Activated CD4-positive, alpha-beta T cell treated with anti-CD3 and anti-CD28 coated beads for 4 hours (primary cell): ENCODE measurements around the gene NRF1.

Source experiments
- DNase-seq, 2 donors: peaks; one replicate each; pipeline ENCODE4 v3.0.0-alpha.2; 2020

Gene NRF1

DNA sequence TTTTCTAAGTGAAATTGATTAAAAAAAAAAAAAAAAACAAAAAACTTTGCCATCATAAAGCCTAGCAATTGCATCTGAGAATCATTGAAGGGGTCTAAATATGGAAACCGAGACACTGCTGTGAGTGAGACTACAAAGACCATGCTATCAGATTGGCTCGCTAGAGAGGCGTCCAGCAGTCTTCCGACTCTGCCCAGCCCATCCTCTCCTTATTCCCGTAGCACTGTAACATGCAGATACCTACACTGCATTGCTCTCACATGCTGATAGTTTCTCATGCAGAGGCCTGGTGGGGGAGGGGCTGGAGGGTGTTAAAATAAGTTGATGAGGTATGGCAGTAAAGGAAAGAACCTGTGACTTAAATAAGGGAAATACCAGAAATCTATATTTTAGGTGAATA, 130.7 kb downstream of the NRF1 start:
- DNase-seq = no peak

GRCh38 chr7:129746857-129747529, 135.5 kb downstream of the NRF1 start:
- DNase-seq = no peak

DNA sequence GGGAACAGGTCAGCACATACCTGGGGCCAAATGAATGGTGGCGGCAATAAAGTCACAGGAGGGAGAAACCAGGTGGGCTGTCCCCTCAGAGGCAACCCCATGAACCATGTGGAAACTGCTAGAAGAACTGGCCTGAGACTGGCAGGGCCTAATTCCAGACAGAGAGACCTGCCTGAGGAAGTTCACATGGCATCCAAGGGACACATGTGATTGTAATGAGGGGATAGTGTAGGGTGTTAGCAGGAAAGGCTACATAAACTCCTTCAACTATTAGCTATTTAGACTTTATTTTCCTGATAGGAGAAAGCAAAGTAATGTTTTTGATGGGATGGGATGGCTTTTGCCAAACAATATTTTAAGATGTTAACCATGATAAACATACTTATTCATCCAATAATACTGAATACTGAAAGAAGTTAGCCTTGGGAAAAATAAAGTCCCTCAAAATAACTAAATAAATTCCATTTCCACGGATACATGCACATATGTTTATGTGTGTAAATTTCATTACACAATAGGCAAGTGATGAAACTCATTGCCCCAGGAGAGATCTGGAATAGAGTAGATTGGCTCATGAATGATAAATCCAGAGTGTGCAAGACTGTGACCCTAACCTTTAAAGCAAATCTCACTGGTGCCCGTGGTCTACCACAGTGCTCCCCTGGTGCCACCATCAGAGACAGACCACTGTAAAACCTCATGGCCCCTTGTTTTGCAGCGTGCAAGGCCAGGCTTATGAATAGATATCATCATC, 137.0 kb downstream of the NRF1 start:
- no peak for DNase-seq

DNA sequence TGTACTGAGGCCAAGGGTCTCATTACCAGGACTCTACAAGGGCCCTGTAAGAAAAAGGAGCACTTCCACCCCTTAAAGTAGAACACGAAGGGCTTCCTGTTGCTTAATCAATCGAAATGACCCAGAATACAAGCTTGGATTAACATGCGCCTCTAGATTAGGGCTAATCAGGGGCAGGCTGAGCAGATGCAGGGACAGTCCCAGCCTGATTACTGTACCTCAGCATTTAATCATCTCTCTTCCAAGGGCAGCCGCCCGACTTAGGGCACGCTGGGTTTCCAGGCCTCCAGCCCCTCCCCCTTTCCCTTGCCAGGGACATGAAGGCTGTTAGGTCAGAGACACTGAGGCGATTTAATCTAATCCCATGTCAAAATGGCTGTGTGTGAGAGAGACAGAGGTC, 138.6 kb downstream of the NRF1 start:
- no peak for DNase-seq

DNA sequence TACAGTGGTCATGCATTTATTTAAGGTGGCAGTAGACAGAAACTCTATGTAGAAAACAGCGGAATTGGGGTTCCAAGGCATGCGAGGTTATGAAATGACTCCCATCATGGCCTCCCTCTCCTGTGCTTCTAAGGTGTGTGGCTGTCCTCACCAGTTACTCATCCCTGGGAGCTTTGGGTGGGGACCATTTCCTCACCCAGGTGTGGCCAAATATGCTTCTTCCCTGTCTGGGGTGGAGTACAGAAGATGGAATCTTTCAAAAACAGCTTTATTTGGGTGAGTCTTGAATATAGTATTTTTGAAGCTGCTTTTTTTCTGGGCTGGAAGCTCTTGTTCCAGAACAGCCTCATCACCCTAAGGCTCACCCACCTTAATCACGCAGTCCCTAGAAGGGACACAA, 139.0 kb downstream of the NRF1 start:
- no peak for DNase-seq

DNA sequence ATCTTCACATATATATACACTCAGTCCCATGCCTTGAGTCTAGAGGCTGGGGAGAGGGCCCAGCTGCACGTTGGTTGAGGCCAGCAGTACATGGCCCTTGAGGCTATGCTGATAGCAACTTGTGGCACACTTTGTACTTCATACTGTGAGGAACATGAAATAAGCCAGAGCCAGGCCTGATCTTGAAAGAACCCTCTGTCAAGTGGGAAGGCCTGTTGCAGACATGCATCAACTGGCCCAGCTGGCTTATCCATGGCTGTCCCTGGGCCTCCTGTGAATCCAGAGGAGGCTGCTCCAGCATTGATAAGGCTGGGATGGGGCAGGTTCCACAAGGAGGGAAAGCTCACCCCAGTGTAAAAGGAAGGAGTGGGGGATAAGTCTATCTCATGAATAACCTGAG, 140.4 kb downstream of the NRF1 start:
- DNase-seq = no peak

- no peak for DNase-seq
Measured at GRCh38 chr7:129752760-129753159, 141.2 kb downstream of the NRF1 start.

GRCh38 chr7:129754406-129754805, 142.9 kb downstream of the NRF1 start:
- DNase-seq = no peak

GRCh38 chr7:129757991-129758390, 146.5 kb downstream of the NRF1 start:
- DNase-seq = no peak

DNA sequence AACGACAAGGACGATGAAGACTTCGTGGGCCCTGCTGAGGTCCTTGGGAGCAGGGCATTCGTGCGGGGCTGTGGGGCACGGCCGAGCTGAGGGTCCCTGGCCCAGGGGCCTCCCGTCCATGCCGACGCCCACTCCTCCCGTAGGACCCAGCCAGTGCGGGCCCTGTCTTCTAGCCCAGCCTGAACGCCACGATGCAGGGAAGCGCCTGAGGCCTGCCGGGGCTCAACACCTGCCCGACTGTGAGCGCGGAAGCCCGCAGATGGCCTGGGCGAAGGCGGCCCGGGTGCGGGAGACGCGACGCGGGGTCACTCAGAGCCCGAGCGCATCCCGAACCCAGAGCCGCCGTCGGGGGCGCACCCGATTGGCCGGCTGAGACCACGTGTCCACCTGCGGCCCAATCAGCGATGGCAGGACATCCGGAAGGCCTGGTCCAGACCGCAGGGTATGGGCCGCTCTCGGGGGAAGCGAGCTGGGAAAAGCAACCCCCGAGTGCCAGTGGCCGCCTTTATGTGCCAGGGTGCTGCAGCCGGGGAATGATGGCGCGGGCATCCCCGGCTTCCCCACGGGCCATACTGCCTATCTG, 151.0 kb downstream of the NRF1 start:
- no peak for DNase-seq

- no peak for DNase-seq
Measured at GRCh38 chr7:129764247-129765084, 152.9 kb downstream of the NRF1 start.

GRCh38 chr7:129765352-129765751, 153.8 kb downstream of the NRF1 start:
- no peak for DNase-seq

GRCh38 chr7:129767120-129768015, 155.8 kb downstream of the NRF1 start:
- no peak for DNase-seq

- no peak for DNase-seq
Measured at GRCh38 chr7:129768614-129769399, 157.3 kb downstream of the NRF1 start.

DNA sequence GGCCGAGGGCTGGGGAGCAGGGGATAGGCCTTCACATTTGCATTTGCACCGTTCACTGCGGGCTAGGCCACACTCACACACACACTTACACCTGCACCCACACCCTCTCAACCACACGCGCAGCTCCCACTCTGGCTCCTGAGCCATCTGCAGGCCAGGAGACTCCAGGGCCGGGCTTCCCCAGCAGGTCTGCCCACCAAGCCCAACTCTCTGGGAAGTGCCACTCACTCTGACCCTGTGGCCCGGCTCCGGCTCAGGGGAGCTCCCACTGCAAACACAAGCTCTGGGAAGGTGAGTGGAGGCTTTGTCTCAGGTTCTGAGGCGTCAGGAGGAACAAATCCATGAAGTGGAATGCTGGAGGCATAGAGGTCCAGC, 157.9 kb downstream of the NRF1 start:
- no peak for DNase-seq

- DNase-seq = no peak
Measured at GRCh38 chr7:129769866-129770808, 158.6 kb downstream of the NRF1 start.

DNA sequence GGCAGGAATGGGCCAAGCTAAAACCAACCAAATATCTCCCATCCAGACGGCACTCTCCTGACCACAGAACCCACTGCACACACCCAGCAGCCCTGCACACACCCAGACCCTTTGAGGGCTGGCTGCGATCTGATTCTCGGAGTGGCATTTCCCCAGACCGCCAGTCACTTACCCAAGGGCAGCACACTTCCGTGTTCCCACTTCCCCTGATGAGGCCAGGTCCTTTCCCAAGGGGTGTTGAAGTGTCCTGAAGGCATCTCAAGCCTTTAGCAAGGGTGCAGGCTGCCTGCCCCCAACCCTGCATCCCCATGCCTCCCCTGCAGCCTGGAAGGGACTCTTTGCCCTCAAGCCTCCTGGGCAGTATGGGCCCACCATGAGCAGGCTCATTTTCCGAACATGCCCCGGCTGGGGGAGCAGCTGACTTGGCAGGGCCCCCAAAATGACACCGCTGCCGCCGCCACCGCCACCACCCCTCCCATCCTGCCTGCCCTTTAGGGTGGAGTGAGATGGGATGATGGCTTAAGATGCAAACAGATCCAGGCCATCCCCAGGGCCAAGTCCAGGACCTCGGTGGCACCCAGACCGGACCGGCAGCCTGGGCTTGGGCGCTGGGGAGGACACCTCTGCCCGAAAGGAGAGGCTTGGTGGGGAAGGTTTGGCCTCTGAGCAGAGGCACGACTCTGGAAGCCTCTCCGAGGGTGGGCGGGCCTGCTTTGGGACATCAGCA, 159.8 kb downstream of the NRF1 start:
- DNase-seq = no peak

DNA sequence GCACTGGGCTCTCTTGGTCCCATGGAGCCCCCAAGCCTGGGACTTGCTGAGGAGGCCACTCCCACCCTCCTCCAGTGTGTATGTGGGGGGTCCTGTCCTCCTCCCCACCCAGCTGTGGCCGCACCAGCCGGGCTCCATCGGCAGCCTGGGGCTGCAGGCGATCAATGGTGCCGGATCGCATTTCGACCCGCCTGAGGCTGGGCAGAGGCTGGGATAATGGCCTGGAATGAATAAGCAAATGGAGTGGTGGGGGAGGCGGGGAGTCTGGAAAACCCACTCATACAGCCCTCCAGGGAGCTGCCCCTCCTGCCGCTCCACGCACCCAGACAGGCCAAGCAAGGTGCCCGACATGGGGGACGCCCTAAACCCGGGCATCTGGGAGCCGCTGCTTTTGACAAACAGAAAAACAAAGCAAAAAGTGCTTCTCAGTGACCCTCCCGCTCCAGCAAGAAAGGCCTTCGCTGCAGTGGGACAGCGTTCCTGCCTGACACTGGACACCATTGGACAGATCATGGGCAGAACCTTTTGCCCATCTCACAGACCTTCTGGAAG, 160.5 kb downstream of the NRF1 start:
- DNase-seq = no peak

- no peak for DNase-seq
Measured at GRCh38 chr7:129772646-129773280, 161.2 kb downstream of the NRF1 start.
